IMR-90 (cell line): ENCODE results near the gene TNFRSF13B.

ENCODE experiments used
- NFE2L2 ChIP-seq: fragments of 150-350 bp; IDR thresholded peaks from 2 replicates; pipeline ENCODE4 v1.6.1; 2016; ENCODE audit warnings: low read depth, mild to moderate bottlenecking, low read length
- POLR2A ChIP-seq: IDR thresholded peaks from 2 replicates; pipeline ENCODE4 v1.6.1; 2012; ENCODE audit warnings: mild to moderate bottlenecking, low read depth, low read length
- TF ChIP-seq, protein P1 (sequence below): conservative IDR thresholded peaks from 2 replicates; pipeline ENCODE4 v1.5.1; 2012; ENCODE audit warnings: mild to moderate bottlenecking, low read depth, low read length, improper control_type of control experiment

DNA sequence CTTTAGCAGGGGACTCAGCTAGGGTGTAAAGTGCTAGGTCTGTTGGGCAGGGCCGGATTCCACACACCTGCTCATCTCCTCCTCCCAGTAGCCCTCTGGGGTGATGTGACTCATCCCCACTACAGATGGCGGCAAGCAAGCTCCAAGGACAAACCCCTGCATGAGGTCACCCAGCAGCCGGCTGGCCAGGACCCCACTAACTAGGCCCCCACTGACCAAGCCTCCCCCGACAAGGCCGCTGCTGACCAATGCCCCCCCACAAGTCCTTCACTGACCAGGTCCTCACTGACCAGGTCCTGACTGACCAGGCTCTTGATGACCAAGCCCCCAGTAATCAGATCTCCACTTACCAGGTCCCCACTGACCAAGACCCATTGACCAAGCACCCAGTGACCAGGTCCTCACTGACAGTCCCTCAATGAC lies 36.7 kb downstream of the TNFRSF13B start:
- TF ChIP-seq, protein P1, sequence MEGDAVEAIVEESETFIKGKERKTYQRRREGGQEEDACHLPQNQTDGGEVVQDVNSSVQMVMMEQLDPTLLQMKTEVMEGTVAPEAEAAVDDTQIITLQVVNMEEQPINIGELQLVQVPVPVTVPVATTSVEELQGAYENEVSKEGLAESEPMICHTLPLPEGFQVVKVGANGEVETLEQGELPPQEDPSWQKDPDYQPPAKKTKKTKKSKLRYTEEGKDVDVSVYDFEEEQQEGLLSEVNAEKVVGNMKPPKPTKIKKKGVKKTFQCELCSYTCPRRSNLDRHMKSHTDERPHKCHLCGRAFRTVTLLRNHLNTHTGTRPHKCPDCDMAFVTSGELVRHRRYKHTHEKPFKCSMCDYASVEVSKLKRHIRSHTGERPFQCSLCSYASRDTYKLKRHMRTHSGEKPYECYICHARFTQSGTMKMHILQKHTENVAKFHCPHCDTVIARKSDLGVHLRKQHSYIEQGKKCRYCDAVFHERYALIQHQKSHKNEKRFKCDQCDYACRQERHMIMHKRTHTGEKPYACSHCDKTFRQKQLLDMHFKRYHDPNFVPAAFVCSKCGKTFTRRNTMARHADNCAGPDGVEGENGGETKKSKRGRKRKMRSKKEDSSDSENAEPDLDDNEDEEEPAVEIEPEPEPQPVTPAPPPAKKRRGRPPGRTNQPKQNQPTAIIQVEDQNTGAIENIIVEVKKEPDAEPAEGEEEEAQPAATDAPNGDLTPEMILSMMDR, result no peak
- TF ChIP-seq NFE2L2 (no peak), POLR2A (no peak)
